Erythroblast (primary cell): Measurements from ENCODE around the gene ADAMTS16.

ENCODE experiments used
- GATA1 ChIP-seq: IDR thresholded peaks from 2 replicates; pipeline ENCODE4 v1.6.1; 2011; ENCODE audit warnings: low read depth, mild to moderate bottlenecking, control low read depth, low read length, moderate library complexity
- POLR2A ChIP-seq: IDR thresholded peaks from 2 replicates; pipeline ENCODE4 v1.6.1; 2011; ENCODE audit warnings: mild to moderate bottlenecking, low read length

DNA sequence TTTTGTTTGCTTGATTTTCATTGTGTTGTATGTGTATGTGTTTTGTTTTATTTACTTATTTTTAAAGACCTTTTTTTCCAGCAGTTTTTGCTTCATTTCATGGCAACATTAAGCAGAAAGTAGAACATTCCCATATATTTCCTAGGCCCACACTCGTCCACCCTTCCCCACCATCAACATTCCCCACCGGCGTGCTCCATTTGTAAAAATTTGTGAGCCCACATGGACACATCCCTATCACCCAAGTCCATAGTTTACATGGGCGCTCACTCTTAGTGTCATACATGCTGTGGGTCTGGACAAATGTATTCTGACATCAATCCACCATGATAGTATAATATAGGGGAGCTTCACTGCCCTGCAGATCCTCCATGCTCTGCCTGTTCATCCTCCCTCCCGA, 133.8 kb downstream of the ADAMTS16 start:
- TF ChIP-seq POLR2A (no peak), GATA1 (no peak)
